MM.1S (cell line): ENCODE results near the gene RAB10.

Experiments used
- DNase-seq: peaks from one replicate; pipeline ENCODE4 v3.0.0-alpha.2; 2015
- H2AFZ ChIP-seq: fragments of 300-600 bp; sonication (generic); 2 replicates; pipeline ENCODE4 v1.6.0; 2016; ENCODE audit warnings: antibody characterized with exemption, low read length
- H3F3A ChIP-seq: fragments of 300-600 bp; sonication (generic); 2 replicates; pipeline ENCODE4 v1.6.1; 2016; ENCODE audit warnings: mild to moderate bottlenecking, antibody characterized with exemption, low read length, moderate library complexity, mixed read lengths; ENCODE audit not compliant: insufficient read depth
- H3K27ac ChIP-seq: fragments of 300-600 bp; sonication (generic); 2 replicates; pipeline ENCODE4 v1.5.1; 2016; ENCODE audit warnings: mild to moderate bottlenecking, low read length
- H3K27me3 ChIP-seq: fragments of 300-600 bp; sonication (generic); replicated peaks from 2 replicates; pipeline ENCODE4 v1.6.0; 2016; ENCODE audit warnings: low read length; ENCODE audit not compliant: insufficient read depth
- H3K36me3 ChIP-seq: fragments of 300-600 bp; sonication (generic); replicated peaks from 2 replicates; pipeline ENCODE4 v1.6.1; 2016; ENCODE audit warnings: mild to moderate bottlenecking, low read length, mixed read lengths; ENCODE audit not compliant: insufficient read depth
- H3K4me1 ChIP-seq: fragments of 300-600 bp; sonication (generic); 2 replicates; pipeline ENCODE4 v1.6.1; 2016; ENCODE audit warnings: low read length, mixed read lengths
- H3K4me2 ChIP-seq: fragments of 300-600 bp; sonication (generic); 2 replicates; pipeline ENCODE4 v1.6.0; 2016; ENCODE audit warnings: low read depth, low read length
- H3K4me3 ChIP-seq: fragments of 300-600 bp; sonication (generic); 2 replicates; pipeline ENCODE4 v1.5.1; 2016; ENCODE audit warnings: low read length, mixed read lengths
- H3K79me2 ChIP-seq: fragments of 300-600 bp; sonication (generic); 2 replicates; pipeline ENCODE4 v1.6.1; 2016; ENCODE audit warnings: mixed run types, low read length, mixed read lengths
- H3K9ac ChIP-seq: fragments of 300-600 bp; sonication (generic); 2 replicates; pipeline ENCODE4 v1.6.1; 2016; ENCODE audit warnings: low read length, mixed read lengths
- H3K9me2 ChIP-seq: fragments of 300-600 bp; sonication (generic); replicated peaks from 2 replicates; pipeline ENCODE4 v1.6.1; 2016; ENCODE audit warnings: mild to moderate bottlenecking, low read length, mixed read lengths; ENCODE audit not compliant: insufficient read depth
- H3K9me3 ChIP-seq: fragments of 300-600 bp; sonication (generic); replicated peaks from 2 replicates; pipeline ENCODE4 v1.6.1; 2016; ENCODE audit warnings: mild to moderate bottlenecking, low read length, mixed read lengths; ENCODE audit not compliant: insufficient read depth
- H4K20me1 ChIP-seq: fragments of 300-600 bp; sonication (generic); 2 replicates; pipeline ENCODE4 v1.6.1; 2016; ENCODE audit warnings: mild to moderate bottlenecking, low read length, moderate library complexity, mixed read lengths; ENCODE audit not compliant: insufficient read depth
- EZH2 ChIP-seq: fragments of 300-600 bp; sonication (generic); optimal IDR thresholded peaks from 2 replicates; pipeline ENCODE3; 2017; ENCODE audit warnings: low read depth, mild to moderate bottlenecking, antibody characterized with exemption, low read length, mixed read lengths
- EZH2phosphoT487 ChIP-seq: fragments of 300-600 bp; sonication (generic); IDR thresholded peaks from 2 replicates; pipeline ENCODE4 v1.6.1; 2018; ENCODE audit warnings: antibody characterized with exemption, low read length
- TF ChIP-seq, protein P1 (sequence below): fragments of 300-600 bp; sonication (generic); IDR thresholded peaks from 2 replicates; pipeline ENCODE4 v1.5.1; 2016; ENCODE audit warnings: antibody characterized with exemption, low read length, mixed read lengths

The RAB10 gene

GRCh38 chr2:26049641-26050040, 15.8 kb downstream of the RAB10 start:
- Histone ChIP-seq H3K4me3 (no peak overlapping the region), H4K20me1 (peaks cover 36% of the 10 kb centered on the region), H3F3A (no peaks in the 10 kb centered on the region), H3K9me3 (no peaks in the 10 kb centered on the region), H3K9ac (no peak overlapping the region), H3K36me3 (no peaks in the 10 kb centered on the region; the same call in 1 of the 2 replicates), H3K27me3 (no peaks in the 10 kb centered on the region), H3K9me2 (no peaks in the 10 kb centered on the region), H3K27ac (no peak overlapping the region), H3K79me2 (peaks cover 100% of the 10 kb centered on the region), H2AFZ (no peak overlapping the region), H3K4me2 (no peak overlapping the region), H3K4me1 (no peaks in the 10 kb centered on the region)
- DNase-seq, result no peak
- TF ChIP-seq, protein P1, sequence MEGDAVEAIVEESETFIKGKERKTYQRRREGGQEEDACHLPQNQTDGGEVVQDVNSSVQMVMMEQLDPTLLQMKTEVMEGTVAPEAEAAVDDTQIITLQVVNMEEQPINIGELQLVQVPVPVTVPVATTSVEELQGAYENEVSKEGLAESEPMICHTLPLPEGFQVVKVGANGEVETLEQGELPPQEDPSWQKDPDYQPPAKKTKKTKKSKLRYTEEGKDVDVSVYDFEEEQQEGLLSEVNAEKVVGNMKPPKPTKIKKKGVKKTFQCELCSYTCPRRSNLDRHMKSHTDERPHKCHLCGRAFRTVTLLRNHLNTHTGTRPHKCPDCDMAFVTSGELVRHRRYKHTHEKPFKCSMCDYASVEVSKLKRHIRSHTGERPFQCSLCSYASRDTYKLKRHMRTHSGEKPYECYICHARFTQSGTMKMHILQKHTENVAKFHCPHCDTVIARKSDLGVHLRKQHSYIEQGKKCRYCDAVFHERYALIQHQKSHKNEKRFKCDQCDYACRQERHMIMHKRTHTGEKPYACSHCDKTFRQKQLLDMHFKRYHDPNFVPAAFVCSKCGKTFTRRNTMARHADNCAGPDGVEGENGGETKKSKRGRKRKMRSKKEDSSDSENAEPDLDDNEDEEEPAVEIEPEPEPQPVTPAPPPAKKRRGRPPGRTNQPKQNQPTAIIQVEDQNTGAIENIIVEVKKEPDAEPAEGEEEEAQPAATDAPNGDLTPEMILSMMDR, result no peak
- no peak for TF ChIP-seq EZH2
- TF ChIP-seq EZH2phosphoT487, result no peak

- H3K4me2 ChIP-seq, result no peak overlapping the region
- H3K9ac ChIP-seq, result no peak overlapping the region
- no peak for TF ChIP-seq EZH2phosphoT487
- no peak overlapping the region for H3K27ac ChIP-seq
- H2AFZ ChIP-seq, result no peak overlapping the region
- H3K79me2 ChIP-seq, result peaks cover 100% of the 10 kb centered on the region
- no peak overlapping the region for H3K4me3 ChIP-seq
- no peaks in the 10 kb centered on the region for H3K4me1 ChIP-seq
- no peaks in the 10 kb centered on the region for H3K9me3 ChIP-seq
- no peaks in the 10 kb centered on the region for H3K9me2 ChIP-seq
- DNase-seq, result no peak
- H3K36me3 ChIP-seq, result no peaks in the 10 kb centered on the region; the same call in 1 of the 2 replicates
- H3K27me3 ChIP-seq, result no peaks in the 10 kb centered on the region
- peaks cover 42% of the 10 kb centered on the region for H4K20me1 ChIP-seq
- H3F3A ChIP-seq, result no peaks in the 10 kb centered on the region
Observed at GRCh38 chr2:26052740-26053139, 18.9 kb downstream of the RAB10 start.

GRCh38 chr2:26054598-26055348, 20.9 kb downstream of the RAB10 start:
- peaks cover 31% of the 10 kb centered on the region for H4K20me1 ChIP-seq
- no peaks in the 10 kb centered on the region for H3K9me2 ChIP-seq
- no peak overlapping the region for H3K9ac ChIP-seq
- DNase-seq, result no peak
- H3K4me2 ChIP-seq, result no peak overlapping the region
- no peaks in the 10 kb centered on the region; the same call in 1 of the 2 replicates for H3K36me3 ChIP-seq
- no peak overlapping the region for H2AFZ ChIP-seq
- no peak overlapping the region for H3K27ac ChIP-seq
- TF ChIP-seq, protein P1, result no peak
- TF ChIP-seq EZH2 (no peak), EZH2phosphoT487 (no peak)
- H3K79me2 ChIP-seq, result peaks cover 100% of the 10 kb centered on the region
- H3K4me1 ChIP-seq, result no peaks in the 10 kb centered on the region
- no peaks in the 10 kb centered on the region for H3K27me3 ChIP-seq
- H3K4me3 ChIP-seq, result no peak overlapping the region
- no peaks in the 10 kb centered on the region for H3F3A ChIP-seq
- no peaks in the 10 kb centered on the region for H3K9me3 ChIP-seq

GRCh38 chr2:26058390-26058789, 24.5 kb downstream of the RAB10 start:
- Histone ChIP-seq H3K27me3 (no peaks in the 10 kb centered on the region), H2AFZ (no peak overlapping the region), H3K79me2 (peaks cover 98% of the 10 kb centered on the region), H3K36me3 (no peaks in the 10 kb centered on the region; the same call in 1 of the 2 replicates), H3K9me3 (no peaks in the 10 kb centered on the region), H3F3A (no peaks in the 10 kb centered on the region), H3K9me2 (no peaks in the 10 kb centered on the region), H3K9ac (no peak overlapping the region), H3K4me2 (no peak overlapping the region), H4K20me1 (peaks cover 14% of the 10 kb centered on the region), H3K27ac (no peak overlapping the region), H3K4me1 (0 out of 2 replicates have a peak, but pooled peaks cover 4% of the 10 kb centered on the region), H3K4me3 (no peak overlapping the region)
- TF ChIP-seq, protein P1, result no peak
- TF ChIP-seq EZH2 (no peak), EZH2phosphoT487 (no peak)
- DNase-seq, result no peak
